ENCODE results near the gene GJB2. TPM values are rescaled to one million over a fixed set of nuclear protein-coding genes. Genes with fewer than 3 reads are reported as not detected.
A peak's percentile ranks its signal among the peaks of the same experiment; 100 is the strongest.

GJB2 gene
- total RNA-seq, 1 experiment from 2014 or later, result not detected

- H3K36me3 ChIP-seq, result no peaks in the 10 kb centered on the region
- no peaks in the 10 kb centered on the region; the same call in 1 of the 2 replicates for H3K27me3 ChIP-seq (replicated peaks)
- DNase-seq (ENCODE audit: low read depth in 1 of 2, low spot score in 2 of 2), result no peak
- no peak overlapping the region for H3K4me3 ChIP-seq
- H3K9me3 ChIP-seq (replicated peaks), result no peaks in the 10 kb centered on the region
- H3K27ac ChIP-seq, result no peak overlapping the region
- no peaks in the 10 kb centered on the region for H3K4me1 ChIP-seq (replicated peaks)
These were observed 14.0 kb upstream of the GJB2 start for GRCh38 chr13:20206698-20207235.

GRCh38 chr13:20206065-20206697 lies 13.4 kb upstream of the GJB2 start:
- Histone ChIP-seq H3K27ac (no peak overlapping the region), H3K4me3 (no peak overlapping the region), H3K36me3 (no peaks in the 10 kb centered on the region), H3K4me1 (replicated peaks) (no peaks in the 10 kb centered on the region), H3K27me3 (replicated peaks) (no peaks in the 10 kb centered on the region; the same call in 1 of the 2 replicates), H3K9me3 (replicated peaks) (no peaks in the 10 kb centered on the region)
- DNase-seq (ENCODE audit: low read depth in 1 of 2, low spot score in 2 of 2), result no peak

- H3K27me3 ChIP-seq (replicated peaks), result peaks cover 34% of the 10 kb centered on the region
- DNase-seq (ENCODE audit: low read depth in 1 of 2, low spot score in 2 of 2), result no peak
- H3K27ac ChIP-seq, result no peak overlapping the region
- no peaks in the 10 kb centered on the region for H3K4me1 ChIP-seq (replicated peaks)
- H3K9me3 ChIP-seq (replicated peaks), result no peaks in the 10 kb centered on the region
- no peak overlapping the region for H3K4me3 ChIP-seq
- no peaks in the 10 kb centered on the region for H3K36me3 ChIP-seq
These were observed 6.0 kb upstream of the GJB2 start for GRCh38 chr13:20198781-20199180.

GRCh38 chr13:20197361-20197834 lies 4.7 kb upstream of the GJB2 start:
- Histone ChIP-seq H3K27ac (no peak overlapping the region), H3K4me1 (replicated peaks) (peaks cover 4% of the 10 kb centered on the region), H3K27me3 (replicated peaks) (peaks cover 46% of the 10 kb centered on the region), H3K4me3 (no peak overlapping the region), H3K36me3 (no peaks in the 10 kb centered on the region), H3K9me3 (replicated peaks) (no peaks in the 10 kb centered on the region)
- DNase-seq (ENCODE audit: low read depth in 1 of 2, low spot score in 2 of 2), result peak in 1 of 2 experiments; percentile 60

- no peak for DNase-seq (ENCODE audit: low read depth in 1 of 2, low spot score in 2 of 2)
- peaks cover 7% of the 10 kb centered on the region for H3K4me1 ChIP-seq (replicated peaks)
- H3K36me3 ChIP-seq, result no peaks in the 10 kb centered on the region
- no peaks in the 10 kb centered on the region for H3K9me3 ChIP-seq (replicated peaks)
- no peak overlapping the region for H3K4me3 ChIP-seq
- peaks cover 52% of the 10 kb centered on the region for H3K27me3 ChIP-seq (replicated peaks)
- no peak overlapping the region for H3K27ac ChIP-seq
These were observed 3.1 kb upstream of the GJB2 start for GRCh38 chr13:20195801-20196200.

- H3K27ac ChIP-seq, result no peak overlapping the region
- H3K36me3 ChIP-seq, result no peaks in the 10 kb centered on the region
- no peaks in the 10 kb centered on the region for H3K9me3 ChIP-seq (replicated peaks)
- H3K4me3 ChIP-seq, result no peak overlapping the region
- no peak for DNase-seq (ENCODE audit: low read depth in 1 of 2, low spot score in 2 of 2)
- peaks cover 52% of the 10 kb centered on the region for H3K27me3 ChIP-seq (replicated peaks)
- peaks cover 15% of the 10 kb centered on the region for H3K4me1 ChIP-seq (replicated peaks)
These were observed 1.3 kb upstream of the GJB2 start for GRCh38 chr13:20193907-20194631.

- no peak for DNase-seq (ENCODE audit: low read depth in 1 of 2, low spot score in 2 of 2)
- H3K4me1 ChIP-seq (replicated peaks), result peaks cover 15% of the 10 kb centered on the region
- peaks cover 52% of the 10 kb centered on the region for H3K27me3 ChIP-seq (replicated peaks)
- no peaks in the 10 kb centered on the region for H3K36me3 ChIP-seq
- H3K9me3 ChIP-seq (replicated peaks), result no peaks in the 10 kb centered on the region
- no peak overlapping the region for H3K27ac ChIP-seq
- no peak overlapping the region for H3K4me3 ChIP-seq
These were observed 596 bp upstream of the GJB2 start for GRCh38 chr13:20193162-20193906.

GRCh38 chr13:20192158-20192835 lies 441 bp downstream of the GJB2 start:
- H3K9me3 ChIP-seq (replicated peaks), result no peaks in the 10 kb centered on the region
- H3K4me1 ChIP-seq (replicated peaks), result peaks cover 15% of the 10 kb centered on the region
- no peak for DNase-seq (ENCODE audit: low read depth in 1 of 2, low spot score in 2 of 2)
- no peak overlapping the region for H3K27ac ChIP-seq
- H3K27me3 ChIP-seq (replicated peaks), result peaks cover 52% of the 10 kb centered on the region
- no peaks in the 10 kb centered on the region for H3K36me3 ChIP-seq
- H3K4me3 ChIP-seq, result no peak overlapping the region

GRCh38 chr13:20191311-20192157 lies 1.2 kb downstream of the GJB2 start:
- no peak overlapping the region for H3K27ac ChIP-seq
- no peaks in the 10 kb centered on the region for H3K9me3 ChIP-seq (replicated peaks)
- peaks cover 46% of the 10 kb centered on the region for H3K27me3 ChIP-seq (replicated peaks)
- H3K36me3 ChIP-seq, result no peaks in the 10 kb centered on the region
- DNase-seq (ENCODE audit: low read depth in 1 of 2, low spot score in 2 of 2), result no peak
- peaks cover 15% of the 10 kb centered on the region for H3K4me1 ChIP-seq (replicated peaks)
- no peak overlapping the region for H3K4me3 ChIP-seq

GRCh38 chr13:20190481-20191310 lies 2.0 kb downstream of the GJB2 start:
- peak overlapping the region; percentile 3; the same call in 1 of the 2 replicates for H3K27ac ChIP-seq

GRCh38 chr13:20190076-20190475 lies 2.7 kb downstream of the GJB2 start:
- no peak for DNase-seq (ENCODE audit: low read depth in 1 of 2, low spot score in 2 of 2)
- Histone ChIP-seq H3K4me1 (replicated peaks) (peaks cover 15% of the 10 kb centered on the region), H3K9me3 (replicated peaks) (no peaks in the 10 kb centered on the region), H3K27ac (peak overlapping the region; percentile 3; the same call in 1 of the 2 replicates), H3K4me3 (no peak overlapping the region), H3K27me3 (replicated peaks) (peaks cover 31% of the 10 kb centered on the region), H3K36me3 (no peaks in the 10 kb centered on the region)

More at GRCh38 chr13:20190481-20191310, 2.0 kb downstream of the GJB2 start:
- peaks cover 37% of the 10 kb centered on the region for H3K27me3 ChIP-seq (replicated peaks)
- H3K36me3 ChIP-seq, result no peaks in the 10 kb centered on the region
- H3K9me3 ChIP-seq (replicated peaks), result no peaks in the 10 kb centered on the region
- DNase-seq (ENCODE audit: low read depth in 1 of 2, low spot score in 2 of 2), result peak; percentile 47 to 65
- no peak overlapping the region for H3K4me3 ChIP-seq
- peaks cover 15% of the 10 kb centered on the region for H3K4me1 ChIP-seq (replicated peaks)

All from SJSA1 (cell line).